Activated naive CD8-positive, alpha-beta T cell treated with anti-CD3 and anti-CD28 coated beads, Interleukin-2, amount 50 U/mL, for 16 hours (primary cell): ENCODE measurements around the gene SLC22A17.
A peak's percentile ranks its signal among the peaks of the same experiment; 100 is the strongest.

Experiments used
- DNase-seq: peaks from one replicate; pipeline ENCODE4 v3.0.0-alpha.2; 2020; ENCODE audit warnings: low read depth, low spot score

SLC22A17 gene

GRCh38 chr14:23381871-23382270 is 29.2 kb upstream of the SLC22A17 start:
- no peak for DNase-seq

GRCh38 chr14:23380976-23381375 is 28.3 kb upstream of the SLC22A17 start:
- no peak for DNase-seq

GRCh38 chr14:23380197-23380914 is 27.7 kb upstream of the SLC22A17 start:
- no peak for DNase-seq

GRCh38 chr14:23379366-23380196 is 26.9 kb upstream of the SLC22A17 start:
- DNase-seq = peak; percentile 32

GRCh38 chr14:23378612-23379220 is 26.0 kb upstream of the SLC22A17 start:
- DNase-seq = no peak

GRCh38 chr14:23377573-23378563 is 25.2 kb upstream of the SLC22A17 start:
- no peak for DNase-seq

- DNase-seq = no peak
These were observed 24.5 kb upstream of the SLC22A17 start for GRCh38 chr14:23377198-23377550.

GRCh38 chr14:23376482-23377197 is 24.0 kb upstream of the SLC22A17 start, which contains the start of gene CMTM5:
CMTM5 (plus strand) TSS chr14:23377046; CDS start chr14:23377252, 206 bp downstream.
- DNase-seq = no peak

GRCh38 chr14:23375527-23376251 is 23.0 kb upstream of the SLC22A17 start:
- DNase-seq = no peak

GRCh38 chr14:23373041-23373440 is 20.4 kb upstream of the SLC22A17 start:
- DNase-seq = no peak

- no peak for DNase-seq
These were observed 19.8 kb upstream of the SLC22A17 start, which contains the start of gene IL25 for GRCh38 chr14:23372509-23372908. IL25 (plus strand) TSS chr14:23372809.

GRCh38 chr14:23371865-23372264 is 19.2 kb upstream of the SLC22A17 start:
- no peak for DNase-seq

GRCh38 chr14:23370221-23370620 is 17.5 kb upstream of the SLC22A17 start:
- no peak for DNase-seq

GRCh38 chr14:23366426-23366921 is 13.8 kb upstream of the SLC22A17 start:
- DNase-seq = no peak

GRCh38 chr14:23365732-23366425 is 13.2 kb upstream of the SLC22A17 start:
- DNase-seq = no peak

GRCh38 chr14:23365036-23365731 is 12.5 kb upstream of the SLC22A17 start, which contains the start of gene EFS:
EFS (minus strand) TSS chr14:23365172; CDS start chr14:23365025, 147 bp downstream.
- no peak for DNase-seq

GRCh38 chr14:23364164-23365035 is 11.7 kb upstream of the SLC22A17 start:
- no peak for DNase-seq
